Measurements from ENCODE around the gene GLMP.

GLMP gene

GRCh38 chr1:156266051-156266450 is 29.4 kb downstream of the GLMP start:
- TF ChIP-seq REST (IDR thresholded peaks at IDR 0.05; ENCODE audit: insufficient read depth in 1 of 2, low read depth in 2 of 2, low read length in 2 of 2), result no peak
- TF ChIP-seq FOXP2 (optimal IDR thresholded peaks at IDR 0.05; ENCODE audit: borderline replicate concordance, extremely low read depth, extremely low read length, insufficient read depth), result no peak
- TF ChIP-seq TAF1 (IDR thresholded peaks at IDR 0.05; ENCODE audit: borderline replicate concordance, insufficient read depth, low read length), result no peak
- TF ChIP-seq SIN3A (IDR thresholded peaks at IDR 0.05; ENCODE audit: borderline replicate concordance, insufficient read depth, low read length), result no peak
- no peak for TF ChIP-seq POLR2AphosphoS5 (IDR thresholded peaks at IDR 0.05; ENCODE audit: low read depth, low read length)

- TF ChIP-seq TAF1 (IDR thresholded peaks at IDR 0.05; ENCODE audit: borderline replicate concordance, insufficient read depth, low read length) (no peak), FOXP2 (optimal IDR thresholded peaks at IDR 0.05; ENCODE audit: borderline replicate concordance, extremely low read depth, extremely low read length, insufficient read depth) (no peak), POLR2AphosphoS5 (IDR thresholded peaks at IDR 0.05; ENCODE audit: low read depth, low read length) (no peak), REST (IDR thresholded peaks at IDR 0.05; ENCODE audit: insufficient read depth in 1 of 2, low read depth in 2 of 2, low read length in 2 of 2) (no peak), SIN3A (IDR thresholded peaks at IDR 0.05; ENCODE audit: borderline replicate concordance, insufficient read depth, low read length) (no peak)
These were observed 32.2 kb downstream of the GLMP start for GRCh38 chr1:156263288-156263655.

- TF ChIP-seq SIN3A (IDR thresholded peaks at IDR 0.05; ENCODE audit: borderline replicate concordance, insufficient read depth, low read length), result no peak
- no peak for TF ChIP-seq FOXP2 (optimal IDR thresholded peaks at IDR 0.05; ENCODE audit: borderline replicate concordance, extremely low read depth, extremely low read length, insufficient read depth)
- no peak for TF ChIP-seq POLR2AphosphoS5 (IDR thresholded peaks at IDR 0.05; ENCODE audit: low read depth, low read length)
- TF ChIP-seq REST (IDR thresholded peaks at IDR 0.05; ENCODE audit: insufficient read depth in 1 of 2, low read depth in 2 of 2, low read length in 2 of 2), result no peak
- TF ChIP-seq TAF1 (IDR thresholded peaks at IDR 0.05; ENCODE audit: borderline replicate concordance, insufficient read depth, low read length), result no peak
These were observed 32.8 kb downstream of the GLMP start for GRCh38 chr1:156262461-156263287.

GRCh38 chr1:156260896-156261295 is 34.6 kb downstream of the GLMP start:
- no peak for TF ChIP-seq FOXP2 (optimal IDR thresholded peaks at IDR 0.05; ENCODE audit: borderline replicate concordance, extremely low read depth, extremely low read length, insufficient read depth)
- no peak for TF ChIP-seq TAF1 (IDR thresholded peaks at IDR 0.05; ENCODE audit: borderline replicate concordance, insufficient read depth, low read length)
- no peak for TF ChIP-seq POLR2AphosphoS5 (IDR thresholded peaks at IDR 0.05; ENCODE audit: low read depth, low read length)
- no peak for TF ChIP-seq SIN3A (IDR thresholded peaks at IDR 0.05; ENCODE audit: borderline replicate concordance, insufficient read depth, low read length)
- TF ChIP-seq REST (IDR thresholded peaks at IDR 0.05; ENCODE audit: insufficient read depth in 1 of 2, low read depth in 2 of 2, low read length in 2 of 2), result no peak
